Measurements from ENCODE around the gene IDE.

The IDE gene

DNA sequence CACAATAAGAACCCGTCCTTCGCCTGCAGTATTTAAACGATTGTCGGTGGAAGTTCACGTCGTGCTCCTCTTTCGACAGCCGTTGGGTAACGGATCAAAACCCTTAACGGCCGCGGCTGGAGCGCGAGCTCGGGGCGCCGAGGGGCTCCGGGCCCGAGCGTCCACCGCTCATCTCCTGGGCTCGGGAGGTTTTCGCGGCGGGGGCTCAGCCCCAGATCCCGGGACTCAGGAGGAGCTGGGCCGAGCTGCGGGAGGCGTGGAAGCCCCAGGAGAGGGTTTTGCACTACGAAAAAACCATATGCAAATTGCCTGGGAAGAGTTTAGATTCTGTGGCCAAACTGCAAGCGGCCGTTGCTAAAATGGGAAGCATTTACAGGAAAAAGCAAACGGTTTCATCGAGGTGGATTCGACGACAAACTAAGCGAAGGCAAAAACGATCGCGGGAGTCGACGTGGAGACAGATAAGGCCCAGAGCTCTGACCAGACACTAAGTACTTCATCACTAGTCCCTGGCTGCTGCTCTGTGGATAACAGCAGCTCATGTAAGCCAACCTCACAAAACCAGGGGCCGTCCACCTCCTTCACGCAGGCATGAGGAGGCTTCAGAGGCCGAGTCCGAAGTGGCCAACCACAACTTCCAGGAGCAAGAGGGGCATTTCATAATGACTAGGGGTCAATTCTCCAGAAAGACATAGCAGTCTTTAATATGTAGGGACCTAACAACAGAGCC is 153.2 kb downstream of the IDE start:
- Histone ChIP-seq H3K9me2 (replicated peaks; ENCODE audit: insufficient read depth, low read length) (no peaks in the 10 kb centered on the region), H3K36me3 (ENCODE audit: low read length) (no peaks in the 10 kb centered on the region), H3K79me2 (ENCODE audit: insufficient read depth, low read length) (no peaks in the 10 kb centered on the region), H3K27me3 (ENCODE audit: low read length) (no peaks in the 10 kb centered on the region), H4K20me1 (ENCODE audit: low read depth, low read length) (no peaks in the 10 kb centered on the region), H3K9ac (ENCODE audit: low read length) (no peak overlapping the region), H3K27ac (ENCODE audit: low read depth, low read length) (no peak overlapping the region), H3K9me3 (ENCODE audit: insufficient read depth, low read length) (no peaks in the 10 kb centered on the region), H3K4me3 (ENCODE audit: insufficient read depth, low read length, poor library complexity, severe bottlenecking) (no peak overlapping the region), H3K4me2 (ENCODE audit: low read depth, low read length, poor library complexity, severe bottlenecking) (no peak overlapping the region), H2AFZ (ENCODE audit: low read depth, low read length, severe bottlenecking) (no peak overlapping the region), H3F3A (ENCODE audit: insufficient read depth) (no peaks in the 10 kb centered on the region)
- TF ChIP-seq EZH2phosphoT487 (conservative IDR thresholded peaks at IDR 0.05; ENCODE audit: low read length) (no peak), CTCF (IDR thresholded peaks at IDR 0.05; ENCODE audit: insufficient read depth, low read length, poor library complexity, severe bottlenecking) (no peak)

DNA sequence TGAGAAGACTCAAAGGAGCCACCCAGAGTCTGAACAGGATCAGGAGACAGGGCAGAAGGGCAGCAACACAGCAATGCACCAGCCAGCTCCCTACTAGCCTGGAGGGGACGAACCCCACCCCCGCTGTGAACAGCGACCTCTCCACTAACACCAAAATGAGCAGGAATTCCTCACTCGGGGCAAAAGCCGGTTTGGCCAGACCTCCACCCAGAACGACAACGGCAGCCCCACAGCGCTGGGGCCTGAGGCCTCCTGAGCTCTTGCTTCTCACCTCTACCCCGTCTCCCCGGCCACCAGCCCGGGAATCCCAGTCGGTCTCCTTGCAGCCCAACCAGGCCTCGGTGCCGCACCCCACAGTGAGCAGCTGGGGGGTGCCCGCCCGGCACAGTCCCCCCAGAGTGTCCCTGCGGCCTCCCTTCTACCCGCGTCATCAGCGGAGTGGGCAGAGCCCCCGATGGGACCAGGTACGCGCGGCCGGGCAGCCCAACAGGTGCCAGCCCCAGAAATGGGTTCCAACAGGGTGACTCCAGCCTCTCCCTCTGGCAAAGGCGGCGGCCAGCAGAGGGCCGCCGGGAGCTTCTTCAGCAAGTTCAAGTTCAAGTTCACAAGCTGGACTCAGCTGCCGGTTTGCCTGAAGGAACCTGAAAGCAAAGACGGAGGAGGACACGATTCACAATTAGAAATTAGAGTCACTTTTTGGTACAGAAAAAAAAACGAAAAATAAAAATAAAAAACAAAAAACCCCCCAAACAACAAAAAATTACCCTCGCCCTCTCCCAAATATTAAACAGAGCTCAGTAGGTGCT is 153.9 kb downstream of the IDE start:
- H3F3A ChIP-seq (ENCODE audit: insufficient read depth): no peaks in the 10 kb centered on the region
- no peaks in the 10 kb centered on the region for H3K27me3 ChIP-seq (ENCODE audit: low read length)
- H3K9me2 ChIP-seq (replicated peaks; ENCODE audit: insufficient read depth, low read length): no peaks in the 10 kb centered on the region
- H3K9me3 ChIP-seq (ENCODE audit: insufficient read depth, low read length): no peaks in the 10 kb centered on the region
- no peak overlapping the region for H2AFZ ChIP-seq (ENCODE audit: low read depth, low read length, severe bottlenecking)
- H3K27ac ChIP-seq (ENCODE audit: low read depth, low read length): no peak overlapping the region
- H3K4me2 ChIP-seq (ENCODE audit: low read depth, low read length, poor library complexity, severe bottlenecking): no peak overlapping the region
- no peak overlapping the region for H3K4me3 ChIP-seq (ENCODE audit: insufficient read depth, low read length, poor library complexity, severe bottlenecking)
- no peaks in the 10 kb centered on the region for H3K79me2 ChIP-seq (ENCODE audit: insufficient read depth, low read length)
- no peaks in the 10 kb centered on the region for H4K20me1 ChIP-seq (ENCODE audit: low read depth, low read length)
- H3K36me3 ChIP-seq (ENCODE audit: low read length): no peaks in the 10 kb centered on the region
- TF ChIP-seq CTCF (IDR thresholded peaks at IDR 0.05; ENCODE audit: insufficient read depth, low read length, poor library complexity, severe bottlenecking) (no peak), EZH2phosphoT487 (conservative IDR thresholded peaks at IDR 0.05; ENCODE audit: low read length) (no peak)
- no peak overlapping the region for H3K9ac ChIP-seq (ENCODE audit: low read length)

DNA sequence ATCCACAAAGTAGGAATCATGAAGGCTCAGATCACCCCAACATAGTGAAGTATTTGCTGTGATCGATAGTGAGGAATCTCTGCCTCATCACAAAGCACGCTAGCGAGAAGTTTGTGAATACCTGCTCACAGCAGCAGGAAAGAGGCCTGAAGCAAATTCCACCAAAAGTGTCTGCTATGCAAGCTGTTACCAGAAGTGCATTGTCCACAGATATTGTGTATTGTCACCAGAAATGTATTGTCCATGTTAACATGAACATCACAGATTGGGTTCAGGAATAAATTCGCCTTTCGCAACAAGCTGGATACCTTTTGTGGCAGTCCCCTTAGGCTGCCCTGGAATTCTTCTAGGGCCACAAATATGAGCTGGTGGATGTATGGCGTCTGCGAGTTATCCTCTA is 155.0 kb downstream of the IDE start:
- H3K4me3 ChIP-seq (ENCODE audit: insufficient read depth, low read length, poor library complexity, severe bottlenecking): no peak overlapping the region
- H3K9ac ChIP-seq (ENCODE audit: low read length): no peak overlapping the region
- no peak overlapping the region for H2AFZ ChIP-seq (ENCODE audit: low read depth, low read length, severe bottlenecking)
- no peaks in the 10 kb centered on the region for H3K36me3 ChIP-seq (ENCODE audit: low read length)
- H3K9me3 ChIP-seq (ENCODE audit: insufficient read depth, low read length): no peaks in the 10 kb centered on the region
- H4K20me1 ChIP-seq (ENCODE audit: low read depth, low read length): no peaks in the 10 kb centered on the region
- H3K27me3 ChIP-seq (ENCODE audit: low read length): no peaks in the 10 kb centered on the region
- no peaks in the 10 kb centered on the region for H3F3A ChIP-seq (ENCODE audit: insufficient read depth)
- no peak overlapping the region for H3K27ac ChIP-seq (ENCODE audit: low read depth, low read length)
- TF ChIP-seq CTCF (IDR thresholded peaks at IDR 0.05; ENCODE audit: insufficient read depth, low read length, poor library complexity, severe bottlenecking): no peak
- no peak for TF ChIP-seq EZH2phosphoT487 (conservative IDR thresholded peaks at IDR 0.05; ENCODE audit: low read length)
- H3K9me2 ChIP-seq (replicated peaks; ENCODE audit: insufficient read depth, low read length): no peaks in the 10 kb centered on the region
- H3K4me2 ChIP-seq (ENCODE audit: low read depth, low read length, poor library complexity, severe bottlenecking): no peak overlapping the region
- no peaks in the 10 kb centered on the region for H3K79me2 ChIP-seq (ENCODE audit: insufficient read depth, low read length)
